ENCODE data around the gene CCR8.
"Not testable (repeated sequence)": the region's sequence is repeated elsewhere in the genome, so short reads cannot be mapped to it uniquely, and the experiment has no call there.

The CCR8 gene

GRCh38 chr3:39349080-39349479 is 19.6 kb downstream of the CCR8 start:
- no peak for TF ChIP-seq CTCF (conservative IDR thresholded peaks at IDR 0.05; ENCODE audit: low read length)
- DNase-seq (ENCODE audit: low read depth), result no peak
- H3K4me3 ChIP-seq (ENCODE audit: low read length), result no peak overlapping the region

- no peak for DNase-seq (ENCODE audit: low read depth)
- no peak overlapping the region for H3K4me3 ChIP-seq (ENCODE audit: low read length)
Measured at GRCh38 chr3:39350714-39351113, 21.2 kb downstream of the CCR8 start.

GRCh38 chr3:39351134-39351533 is 21.6 kb downstream of the CCR8 start:
- not testable (repeated sequence) for DNase-seq (ENCODE audit: low read depth); H3K4me3 ChIP-seq (ENCODE audit: low read length)

More at GRCh38 chr3:39350714-39351113, 21.2 kb downstream of the CCR8 start:
- TF ChIP-seq CTCF (conservative IDR thresholded peaks at IDR 0.05; ENCODE audit: low read length), result no peak

GRCh38 chr3:39353168-39353927 is 23.8 kb downstream of the CCR8 start:
- not testable (repeated sequence) for DNase-seq (ENCODE audit: low read depth); H3K4me3 ChIP-seq (ENCODE audit: low read length)

GRCh38 chr3:39358333-39358732 is 28.8 kb downstream of the CCR8 start:
- H3K4me3 ChIP-seq (ENCODE audit: low read length), result no peak overlapping the region
- no peak for TF ChIP-seq CTCF (conservative IDR thresholded peaks at IDR 0.05; ENCODE audit: low read length)
- no peak for DNase-seq (ENCODE audit: low read depth)

GRCh38 chr3:39361252-39361927 is 31.9 kb downstream of the CCR8 start:
- H3K4me3 ChIP-seq (ENCODE audit: low read length), result no peak overlapping the region
- no peak for DNase-seq (ENCODE audit: low read depth)
- TF ChIP-seq CTCF (conservative IDR thresholded peaks at IDR 0.05; ENCODE audit: low read length), result no peak

GRCh38 chr3:39362192-39362591 is 32.7 kb downstream of the CCR8 start:
- H3K4me3 ChIP-seq (ENCODE audit: low read length), result no peak overlapping the region

More at GRCh38 chr3:39362192-39362591, 32.7 kb downstream of the CCR8 start:
- DNase-seq (ENCODE audit: low read depth), result no peak
- no peak for TF ChIP-seq CTCF (conservative IDR thresholded peaks at IDR 0.05; ENCODE audit: low read length)

Measured in AG10803 (cell line).